DOHH2 (cell line): ENCODE measurements around the gene TEDC2.

ENCODE experiments used
- CTCF ChIP-seq: fragments of 200-600 bp; sonication (generic); IDR thresholded peaks from one replicate; pipeline ENCODE4 v1.5.1; 2014; ENCODE audit warnings: antibody characterized with exemption, mild to moderate bottlenecking, low read depth, low read length; ENCODE audit not compliant: poor library complexity, severe bottlenecking
- EZH2phosphoT487 ChIP-seq: fragments of 200-600 bp; sonication (generic); IDR thresholded peaks from 2 replicates; pipeline ENCODE4 v1.6.1; 2017; ENCODE audit warnings: borderline replicate concordance, mild to moderate bottlenecking, antibody characterized with exemption, low read length, moderate library complexity, mixed read lengths

GRCh38 chr16:2487903-2488531 is 28.1 kb downstream of the TEDC2 start:
- TF ChIP-seq CTCF (no peak), EZH2phosphoT487 (no peak)
